ENCODE data around the gene KCTD16. TPM values are rescaled to one million over a fixed set of nuclear protein-coding genes. Genes with fewer than 3 reads are reported as not detected.

The KCTD16 gene
- total RNA-seq, 4 donors from 2014 or later: 0.12 to 2.4 (median 0.26) TPM; not detected in 1

DNA sequence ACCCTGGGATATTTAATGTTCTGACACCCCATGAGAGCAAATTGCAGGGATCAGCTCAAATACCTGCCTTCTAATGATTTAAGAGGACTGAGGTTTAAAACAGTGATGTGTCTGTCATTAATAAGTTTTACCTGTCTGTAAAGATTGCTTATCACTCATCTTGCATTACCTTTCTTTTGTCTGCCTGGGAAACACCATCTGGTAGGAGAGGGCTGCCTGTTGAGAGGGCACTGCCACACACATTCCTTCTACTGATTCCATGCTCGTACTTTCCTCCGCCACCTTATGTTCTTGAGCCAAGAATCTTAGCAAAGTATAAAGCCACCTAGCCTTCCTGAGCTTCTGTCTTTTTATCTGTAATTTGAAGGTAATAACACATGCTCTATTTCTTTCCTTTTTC, 118.6 kb downstream of the KCTD16 start:
- Histone ChIP-seq H3K4me1 (no peaks in the 10 kb centered on the region), H3K9me3 (no peaks in the 10 kb centered on the region), H3K27me3 (no peaks in the 10 kb centered on the region), H3K4me3 (no peak overlapping the region), H3K36me3 (no peaks in the 10 kb centered on the region), H3K27ac (no peak overlapping the region)
- intact Hi-C loops (cut with DNase I; ENCODE audit: low total_unique reads): no loop called here
- no peak for TF ChIP-seq POLR2A (IDR thresholded peaks at IDR 0.05)
- TF ChIP-seq, protein P1, sequence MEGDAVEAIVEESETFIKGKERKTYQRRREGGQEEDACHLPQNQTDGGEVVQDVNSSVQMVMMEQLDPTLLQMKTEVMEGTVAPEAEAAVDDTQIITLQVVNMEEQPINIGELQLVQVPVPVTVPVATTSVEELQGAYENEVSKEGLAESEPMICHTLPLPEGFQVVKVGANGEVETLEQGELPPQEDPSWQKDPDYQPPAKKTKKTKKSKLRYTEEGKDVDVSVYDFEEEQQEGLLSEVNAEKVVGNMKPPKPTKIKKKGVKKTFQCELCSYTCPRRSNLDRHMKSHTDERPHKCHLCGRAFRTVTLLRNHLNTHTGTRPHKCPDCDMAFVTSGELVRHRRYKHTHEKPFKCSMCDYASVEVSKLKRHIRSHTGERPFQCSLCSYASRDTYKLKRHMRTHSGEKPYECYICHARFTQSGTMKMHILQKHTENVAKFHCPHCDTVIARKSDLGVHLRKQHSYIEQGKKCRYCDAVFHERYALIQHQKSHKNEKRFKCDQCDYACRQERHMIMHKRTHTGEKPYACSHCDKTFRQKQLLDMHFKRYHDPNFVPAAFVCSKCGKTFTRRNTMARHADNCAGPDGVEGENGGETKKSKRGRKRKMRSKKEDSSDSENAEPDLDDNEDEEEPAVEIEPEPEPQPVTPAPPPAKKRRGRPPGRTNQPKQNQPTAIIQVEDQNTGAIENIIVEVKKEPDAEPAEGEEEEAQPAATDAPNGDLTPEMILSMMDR (IDR thresholded peaks at IDR 0.05): no peak
- DNase-seq: no peak

DNA sequence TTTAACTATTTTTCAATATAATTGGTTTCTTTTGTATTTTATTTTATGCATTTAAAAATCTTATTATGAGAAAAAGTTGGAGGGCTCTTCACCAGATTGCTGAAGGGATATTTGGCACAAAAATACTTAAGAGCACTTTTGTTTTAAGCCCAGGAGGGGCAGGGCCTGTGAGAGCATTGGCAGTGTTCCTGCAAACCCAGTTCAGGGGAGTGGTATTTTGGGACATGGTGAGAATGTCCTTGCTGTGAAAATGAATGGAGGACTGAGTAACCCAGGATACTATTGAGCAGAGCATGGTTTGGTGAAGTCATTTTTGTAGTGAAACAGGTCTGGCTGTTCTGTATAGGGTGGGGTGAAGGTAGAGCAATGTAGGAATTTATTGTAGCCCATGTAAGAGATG, 121.4 kb downstream of the KCTD16 start:
- intact Hi-C loops (cut with DNase I; ENCODE audit: low total_unique reads): no loop called here
- H3K27ac ChIP-seq: no peak overlapping the region
- H3K36me3 ChIP-seq: no peaks in the 10 kb centered on the region
- TF ChIP-seq, protein P1 (IDR thresholded peaks at IDR 0.05): no peak
- TF ChIP-seq POLR2A (IDR thresholded peaks at IDR 0.05): no peak
- H3K4me1 ChIP-seq: no peaks in the 10 kb centered on the region
- no peaks in the 10 kb centered on the region for H3K27me3 ChIP-seq
- no peak overlapping the region for H3K4me3 ChIP-seq
- DNase-seq: no peak
- no peaks in the 10 kb centered on the region for H3K9me3 ChIP-seq

DNA sequence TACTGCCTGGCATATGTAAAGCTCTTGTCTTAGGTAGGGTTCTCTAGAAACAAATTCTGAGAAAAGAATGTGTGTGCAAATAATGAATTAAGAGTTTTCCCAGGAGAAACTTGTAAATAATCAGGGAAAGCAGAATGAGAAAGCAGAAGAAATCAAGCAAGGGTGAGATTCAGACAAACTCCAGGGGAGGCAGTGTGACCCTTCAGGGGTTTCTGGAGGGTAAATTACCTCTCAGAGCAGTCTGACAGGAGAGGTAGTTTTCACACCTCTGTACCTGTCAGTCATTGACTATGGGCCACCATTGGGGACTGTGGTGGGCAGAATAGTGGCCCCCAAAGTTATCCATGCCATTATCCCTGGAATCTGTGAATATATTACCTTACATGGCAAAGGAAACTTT, 124.6 kb downstream of the KCTD16 start:
- TF ChIP-seq POLR2A (IDR thresholded peaks at IDR 0.05): no peak
- TF ChIP-seq, protein P1 (IDR thresholded peaks at IDR 0.05): no peak
- intact Hi-C loops (cut with DNase I; ENCODE audit: low total_unique reads): no loop called here
- no peak for DNase-seq
- Histone ChIP-seq H3K4me3 (no peak overlapping the region), H3K9me3 (no peaks in the 10 kb centered on the region), H3K36me3 (no peaks in the 10 kb centered on the region), H3K27ac (no peak overlapping the region), H3K4me1 (no peaks in the 10 kb centered on the region), H3K27me3 (no peaks in the 10 kb centered on the region)

DNA sequence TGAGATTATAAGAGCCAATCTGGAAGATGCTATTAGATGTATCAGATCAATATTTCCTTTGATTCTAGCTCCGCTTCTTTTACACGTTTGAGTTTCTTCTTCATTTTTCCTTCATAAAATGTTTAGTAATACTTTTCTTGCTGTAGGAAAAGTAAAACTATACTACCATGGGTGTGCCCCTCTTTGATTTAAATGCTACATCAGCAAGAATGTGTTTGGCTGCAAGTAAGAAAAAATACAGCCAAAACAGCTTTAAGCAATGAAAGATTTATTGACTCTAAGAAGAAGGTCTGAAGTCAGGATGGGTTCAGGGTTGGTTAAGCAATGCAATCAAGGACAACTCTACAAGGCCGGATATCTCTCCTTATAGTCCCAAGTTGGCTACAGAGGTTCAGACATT, 126.4 kb downstream of the KCTD16 start:
- H3K27ac ChIP-seq: no peak overlapping the region
- no peaks in the 10 kb centered on the region for H3K9me3 ChIP-seq
- no peak overlapping the region for H3K4me3 ChIP-seq
- no peak for TF ChIP-seq POLR2A (IDR thresholded peaks at IDR 0.05)
- TF ChIP-seq, protein P1 (IDR thresholded peaks at IDR 0.05): no peak
- intact Hi-C loops (cut with DNase I; ENCODE audit: low total_unique reads): no loop called here
- no peak for DNase-seq
- H3K4me1 ChIP-seq: no peaks in the 10 kb centered on the region
- no peaks in the 10 kb centered on the region for H3K36me3 ChIP-seq
- H3K27me3 ChIP-seq: no peaks in the 10 kb centered on the region

DNA sequence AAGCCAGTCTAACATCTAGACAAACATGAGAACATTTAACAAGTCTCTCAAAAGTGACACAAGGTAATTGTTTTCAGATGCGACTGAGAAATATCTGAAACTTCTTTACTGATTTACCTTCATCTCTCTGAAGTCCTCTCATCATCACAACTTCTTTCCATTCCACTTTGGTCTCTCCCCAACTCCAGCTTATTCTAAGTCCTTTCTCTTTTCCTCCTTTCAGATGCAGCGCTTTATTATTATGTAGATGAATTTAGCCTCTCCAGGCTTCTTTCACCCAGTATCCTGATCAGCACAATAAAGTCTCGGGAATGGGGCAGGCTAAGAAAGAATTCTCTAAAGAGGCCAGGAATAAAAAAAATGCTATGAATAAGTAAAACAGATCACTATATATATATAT, 128.0 kb downstream of the KCTD16 start:
- DNase-seq: no peak
- H3K9me3 ChIP-seq: no peaks in the 10 kb centered on the region
- H3K36me3 ChIP-seq: no peaks in the 10 kb centered on the region
- intact Hi-C loops (cut with DNase I; ENCODE audit: low total_unique reads): no loop called here
- H3K27ac ChIP-seq: no peak overlapping the region
- TF ChIP-seq POLR2A (IDR thresholded peaks at IDR 0.05): no peak
- TF ChIP-seq, protein P1 (IDR thresholded peaks at IDR 0.05): no peak
- no peak overlapping the region for H3K4me3 ChIP-seq
- no peaks in the 10 kb centered on the region for H3K4me1 ChIP-seq
- no peaks in the 10 kb centered on the region for H3K27me3 ChIP-seq

All from uterus (tissue), 4 donors.